Endometrial microvascular endothelial cells (primary cell): ENCODE results near the gene BACH2. TPM values are rescaled to one million over a fixed set of nuclear protein-coding genes. Genes with fewer than 3 reads are reported as not detected.

ENCODE experiments used
- in situ Hi-C: cut with HindIII; loops from 2 replicates; pipeline ENCODE4 v1.10.0; 2017; ENCODE audit warnings: low sequenced_read_pairs, low pct_unique_long_range_greater_than_20kb; ENCODE audit errors: inconsistent ontology term
- total RNA-seq: library from RNA; depleted of rRNA; stranded (reverse); fragments of >200 nt; gene quantifications from one replicate; pipeline ENCODE4 v1.2.3, GENCODE V29; 2015; ENCODE audit errors: inconsistent ontology term

The BACH2 gene
- total RNA-seq, 1 donor from 2014 or later, result 1.6 TPM

DNA sequence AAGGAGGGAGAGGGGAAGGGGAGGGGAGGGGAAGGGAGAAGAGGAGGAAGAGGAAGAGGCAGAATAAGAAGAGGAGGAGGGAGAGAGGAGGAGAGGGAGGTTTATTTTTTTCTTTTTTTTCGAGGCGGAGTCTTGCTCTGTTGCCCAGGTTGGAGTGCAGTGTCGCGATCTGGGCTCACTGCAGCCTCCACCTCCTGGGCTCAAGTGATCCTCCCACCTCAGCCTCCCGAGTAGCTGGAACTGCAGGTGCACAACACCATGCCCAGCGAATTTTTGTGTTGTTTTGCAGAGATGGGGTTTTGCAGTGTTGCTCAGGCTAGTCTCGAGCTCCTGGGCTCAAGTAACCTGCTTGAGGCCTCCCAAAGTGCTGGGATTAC is 408.5 kb downstream of the BACH2 start:
- in situ Hi-C loops, result no loop called here

DNA sequence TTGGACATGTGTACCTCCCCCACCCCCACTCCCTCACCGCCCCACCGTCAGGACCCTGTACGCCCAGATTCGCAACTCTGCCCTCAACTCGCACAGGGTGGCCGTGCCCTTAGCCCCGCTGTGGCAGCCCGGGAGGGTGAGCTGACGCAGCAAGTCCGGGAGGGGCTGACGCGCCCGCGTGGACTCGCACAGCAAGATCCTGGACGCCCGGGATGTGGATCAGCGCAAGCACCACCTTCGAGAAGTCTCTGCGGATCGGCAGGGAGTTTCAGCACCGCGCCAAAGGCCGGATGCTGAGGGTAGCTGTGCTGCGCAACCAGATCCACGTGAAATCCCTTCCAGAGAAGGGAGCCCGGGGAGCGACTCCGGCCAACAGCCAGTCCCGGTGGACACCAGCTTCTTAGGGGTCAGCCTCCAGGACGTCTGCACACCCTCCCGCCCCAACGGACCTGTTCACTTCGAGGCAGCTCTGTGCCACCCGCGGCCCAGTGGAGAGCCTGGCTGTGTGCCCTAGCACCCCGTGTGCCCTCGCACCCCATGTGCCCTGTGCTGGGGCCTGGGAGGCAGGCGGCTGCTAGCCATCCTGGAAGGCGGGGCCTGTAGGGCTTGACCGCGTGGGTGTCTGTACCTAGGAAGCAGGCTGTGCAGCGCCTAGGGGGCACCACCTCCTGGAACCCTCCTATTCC is 409.0 kb downstream of the BACH2 start:
- in situ Hi-C loops, result no loop called here

DNA sequence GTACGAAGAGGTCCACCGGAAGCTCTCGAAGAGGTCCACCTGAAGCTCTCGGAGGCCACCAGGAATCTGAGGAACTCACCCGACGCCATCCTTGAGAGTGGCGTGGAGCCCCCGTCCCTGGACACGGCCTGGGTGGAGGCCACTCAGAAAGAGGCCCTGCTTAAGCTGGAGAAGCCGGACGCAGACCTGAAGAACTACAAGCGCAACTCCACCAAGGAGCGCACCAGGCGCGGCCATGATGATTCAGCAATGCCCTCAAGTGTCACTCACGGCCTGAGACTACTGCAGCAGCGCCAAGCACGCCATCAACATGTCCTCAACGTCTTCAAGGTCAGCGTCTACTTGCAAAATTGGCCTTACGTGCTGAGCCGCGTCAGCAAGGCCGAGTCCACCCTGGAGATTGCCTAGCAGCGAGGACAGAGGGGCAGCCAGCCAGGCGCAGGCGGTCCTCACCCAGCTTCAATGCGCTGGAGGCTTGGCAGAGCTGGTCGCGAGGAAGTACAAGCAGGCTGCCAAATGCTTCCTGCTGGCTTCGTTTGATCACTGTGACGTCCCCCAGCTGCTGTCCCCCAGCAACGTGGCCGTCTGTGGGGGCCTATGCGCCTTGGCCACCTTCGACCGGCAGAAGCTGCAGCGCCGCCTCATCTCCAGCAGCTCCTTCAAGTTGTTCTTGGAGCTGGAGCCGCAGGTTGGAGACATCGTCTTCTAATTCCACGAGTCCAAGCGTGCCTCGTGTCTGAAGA is 410.1 kb downstream of the BACH2 start:
- in situ Hi-C loops, result no loop called here
